Measurements from ENCODE around the gene TPO. TPM values are rescaled to one million over a fixed set of nuclear protein-coding genes. Genes with fewer than 3 reads are reported as not detected.

The TPO gene
- total RNA-seq, 2 donors from 2014 or later = not detected

DNA sequence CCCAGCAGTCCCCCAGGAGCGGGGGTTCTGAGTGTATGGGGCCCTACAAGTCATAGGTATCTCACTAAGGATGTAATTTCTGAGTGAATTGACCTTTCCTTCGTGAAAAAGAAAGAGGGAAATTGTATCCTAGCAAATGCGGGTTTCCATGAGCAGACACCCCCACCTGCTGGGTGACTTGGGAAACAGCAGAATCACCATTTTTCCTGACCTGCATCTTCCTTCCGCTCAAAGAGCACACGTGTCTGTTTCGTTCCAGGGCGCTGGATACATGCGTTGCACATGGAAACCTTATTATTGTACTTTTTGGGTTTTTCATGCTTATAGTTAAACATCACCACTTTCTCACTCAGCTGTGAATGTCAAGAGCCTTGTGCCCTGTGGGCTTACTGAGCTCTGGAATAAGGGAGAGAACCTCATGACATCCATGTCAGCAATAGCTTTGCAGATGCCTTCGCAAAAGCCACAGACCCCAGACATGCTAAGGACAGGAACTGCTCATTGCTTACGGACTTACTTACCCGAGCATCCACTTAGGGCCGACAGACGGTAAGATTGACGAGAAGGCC, 132.8 kb downstream of the TPO start:
- Histone ChIP-seq H3K27me3 (ENCODE audit: control insufficient read depth, insufficient read depth, low read length, poor library complexity, severe bottlenecking) (peaks cover 9% of the 10 kb centered on the region), H3K9me3 (ENCODE audit: control insufficient read depth, low read length) (no peaks in the 10 kb centered on the region), H3K36me3 (ENCODE audit: control insufficient read depth, insufficient read depth, low read length) (no peaks in the 10 kb centered on the region), H3K9ac (ENCODE audit: extremely low read depth, low read length, poor library complexity, severe bottlenecking) (no peak overlapping the region), H3K4me1 (ENCODE audit: control insufficient read depth, insufficient read depth, low read length) (no peaks in the 10 kb centered on the region), H3K4me3 (ENCODE audit: low read length) (no peak overlapping the region), H3K27ac (ENCODE audit: low read depth, low read length) (no peak overlapping the region)
- Mint-ChIP-seq H3K27me3 (ENCODE audit: insufficient read depth) (peaks cover 18% of the 10 kb centered on the region), H3K4me3 (no peak overlapping the region), H3K36me3 (ENCODE audit: low read depth) (no peaks in the 10 kb centered on the region), H3K4me1 (no peaks in the 10 kb centered on the region), H3K27ac (no peak overlapping the region), H3K9me3 (no peaks in the 10 kb centered on the region)
- TF ChIP-seq, protein P1, sequence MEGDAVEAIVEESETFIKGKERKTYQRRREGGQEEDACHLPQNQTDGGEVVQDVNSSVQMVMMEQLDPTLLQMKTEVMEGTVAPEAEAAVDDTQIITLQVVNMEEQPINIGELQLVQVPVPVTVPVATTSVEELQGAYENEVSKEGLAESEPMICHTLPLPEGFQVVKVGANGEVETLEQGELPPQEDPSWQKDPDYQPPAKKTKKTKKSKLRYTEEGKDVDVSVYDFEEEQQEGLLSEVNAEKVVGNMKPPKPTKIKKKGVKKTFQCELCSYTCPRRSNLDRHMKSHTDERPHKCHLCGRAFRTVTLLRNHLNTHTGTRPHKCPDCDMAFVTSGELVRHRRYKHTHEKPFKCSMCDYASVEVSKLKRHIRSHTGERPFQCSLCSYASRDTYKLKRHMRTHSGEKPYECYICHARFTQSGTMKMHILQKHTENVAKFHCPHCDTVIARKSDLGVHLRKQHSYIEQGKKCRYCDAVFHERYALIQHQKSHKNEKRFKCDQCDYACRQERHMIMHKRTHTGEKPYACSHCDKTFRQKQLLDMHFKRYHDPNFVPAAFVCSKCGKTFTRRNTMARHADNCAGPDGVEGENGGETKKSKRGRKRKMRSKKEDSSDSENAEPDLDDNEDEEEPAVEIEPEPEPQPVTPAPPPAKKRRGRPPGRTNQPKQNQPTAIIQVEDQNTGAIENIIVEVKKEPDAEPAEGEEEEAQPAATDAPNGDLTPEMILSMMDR (conservative IDR thresholded peaks at IDR 0.05) = peak; percentile 91
- peak; percentile 88 for DNase-seq
- WGBS, 2 experiments (ENCODE audit: insufficient coverage in 1 of 2, insufficient read length in 1 of 2) = 56 to 58% methylated on average over 10 to 14 of the region's 14 CpGs

DNA sequence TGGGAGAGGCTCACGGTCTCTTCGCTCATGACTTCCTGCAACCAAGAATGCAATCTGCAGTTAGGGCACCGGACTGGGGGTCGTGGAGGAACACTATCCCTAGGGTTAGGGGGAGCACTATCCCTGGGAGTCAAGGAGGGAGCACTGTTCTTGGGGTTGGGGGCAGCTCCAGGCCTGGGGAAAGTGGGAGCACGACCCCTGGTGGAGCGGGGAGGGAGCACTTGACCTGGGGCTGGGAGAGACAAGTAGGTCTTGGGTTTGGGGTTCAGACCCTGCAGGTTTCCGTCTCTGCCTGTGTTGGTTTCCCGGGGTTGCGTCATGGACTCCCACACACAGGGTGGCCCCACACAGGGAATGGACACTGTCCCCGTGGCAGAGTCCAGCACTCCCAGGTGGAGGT, 133.6 kb downstream of the TPO start:
- 89 to 97% methylated on average over 6 to 10 of the region's 10 CpGs for WGBS, 2 experiments (ENCODE audit: insufficient coverage in 1 of 2, insufficient read length in 1 of 2)
- H3K27ac Mint-ChIP-seq = no peak overlapping the region
- Histone ChIP-seq H3K9ac (ENCODE audit: extremely low read depth, low read length, poor library complexity, severe bottlenecking) (no peak overlapping the region), H3K27ac (ENCODE audit: low read depth, low read length) (no peak overlapping the region), H3K9me3 (ENCODE audit: control insufficient read depth, low read length) (no peaks in the 10 kb centered on the region), H3K27me3 (ENCODE audit: control insufficient read depth, insufficient read depth, low read length, poor library complexity, severe bottlenecking) (peaks cover 17% of the 10 kb centered on the region), H3K4me3 (ENCODE audit: low read length) (no peak overlapping the region), H3K4me1 (ENCODE audit: control insufficient read depth, insufficient read depth, low read length) (no peaks in the 10 kb centered on the region), H3K36me3 (ENCODE audit: control insufficient read depth, insufficient read depth, low read length) (no peaks in the 10 kb centered on the region)
- H3K4me1 Mint-ChIP-seq = no peaks in the 10 kb centered on the region
- peaks cover 26% of the 10 kb centered on the region for H3K27me3 Mint-ChIP-seq (ENCODE audit: insufficient read depth)
- H3K36me3 Mint-ChIP-seq (ENCODE audit: low read depth) = no peaks in the 10 kb centered on the region
- H3K9me3 Mint-ChIP-seq = no peaks in the 10 kb centered on the region
- no peak overlapping the region for H3K4me3 Mint-ChIP-seq
- peak; percentile 66 for DNase-seq
- TF ChIP-seq, protein P1 (conservative IDR thresholded peaks at IDR 0.05) = peak; percentile 37

DNA sequence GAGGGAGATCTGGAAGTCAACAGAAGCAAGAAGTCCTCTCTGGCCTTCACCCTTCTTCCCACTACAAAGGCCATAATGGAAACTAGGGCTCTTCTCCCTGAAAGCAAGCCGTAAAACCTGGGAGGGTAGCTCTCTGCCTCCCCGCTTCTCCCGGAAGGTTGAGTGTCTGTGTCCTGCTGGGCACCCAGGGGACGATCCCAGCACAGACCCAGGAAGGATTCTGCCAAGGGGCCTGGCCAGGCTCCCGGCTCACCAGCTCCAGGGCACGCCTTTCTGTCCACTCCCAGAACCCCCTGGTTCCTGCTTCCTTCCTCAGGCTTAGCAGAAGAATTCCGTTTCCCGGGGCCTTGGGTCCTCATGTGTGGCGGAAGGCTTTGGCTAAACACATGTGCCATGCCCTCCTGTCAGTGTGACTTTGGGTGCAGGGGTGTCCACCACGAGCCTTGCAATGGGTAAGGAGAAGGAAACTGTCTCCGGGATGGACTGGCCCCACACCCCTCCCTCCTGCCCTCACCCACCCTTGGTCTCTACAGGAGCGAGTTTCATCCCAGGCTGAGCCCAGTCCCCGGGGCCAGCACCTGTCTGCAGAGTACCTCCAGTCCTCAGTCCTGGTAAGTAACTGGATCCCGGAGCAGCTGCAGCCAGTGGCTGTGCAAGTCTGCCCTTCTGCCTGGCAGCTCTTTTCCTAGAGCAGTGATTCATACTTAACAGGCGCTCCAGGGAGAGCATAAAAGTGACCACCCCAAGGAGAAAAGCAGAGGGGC, 135.8 kb downstream of the TPO start:
- no peaks in the 10 kb centered on the region for H3K9me3 Mint-ChIP-seq
- H3K36me3 Mint-ChIP-seq (ENCODE audit: low read depth) = no peaks in the 10 kb centered on the region
- no peak overlapping the region for H3K4me3 Mint-ChIP-seq
- WGBS, 2 experiments (ENCODE audit: insufficient coverage in 1 of 2, insufficient read length in 1 of 2) = 94% methylated on average over 12 to 15 of the region's 15 CpGs
- peaks cover 18% of the 10 kb centered on the region for H3K27me3 ChIP-seq (ENCODE audit: control insufficient read depth, insufficient read depth, low read length, poor library complexity, severe bottlenecking)
- no peak overlapping the region for H3K27ac Mint-ChIP-seq
- H3K27ac ChIP-seq (ENCODE audit: low read depth, low read length) = no peak overlapping the region
- no peaks in the 10 kb centered on the region for H3K36me3 ChIP-seq (ENCODE audit: control insufficient read depth, insufficient read depth, low read length)
- peaks cover under 1% of the 10 kb centered on the region for H3K4me1 Mint-ChIP-seq
- H3K9me3 ChIP-seq (ENCODE audit: control insufficient read depth, low read length) = no peaks in the 10 kb centered on the region
- peaks cover 27% of the 10 kb centered on the region for H3K27me3 Mint-ChIP-seq (ENCODE audit: insufficient read depth)
- DNase-seq = no peak
- TF ChIP-seq, protein P1 (conservative IDR thresholded peaks at IDR 0.05) = no peak
- H3K4me1 ChIP-seq (ENCODE audit: control insufficient read depth, insufficient read depth, low read length) = peaks cover 2% of the 10 kb centered on the region
- H3K4me3 ChIP-seq (ENCODE audit: low read length) = no peak overlapping the region
- no peak overlapping the region for H3K9ac ChIP-seq (ENCODE audit: extremely low read depth, low read length, poor library complexity, severe bottlenecking)
